DMS114 treated with DMSO at 0.1 percent for 48 hours (cell line): ENCODE data around the gene OR1K1.

Source experiments
- DNase-seq: peaks from one replicate; lab custom pipeline; 2025; ENCODE audit not compliant: unreplicated experiment; lab: John Stamatoyannopoulos, UW

Gene OR1K1

GRCh38 chr9:122848256-122848943, 48.5 kb downstream of the OR1K1 start:
- DNase-seq = no peak
